Measurements from ENCODE around the gene ATAD3B.
"Not testable (repeated sequence)": the region's sequence is repeated elsewhere in the genome, so short reads cannot be mapped to it uniquely, and the experiment has no call there.

DNA sequence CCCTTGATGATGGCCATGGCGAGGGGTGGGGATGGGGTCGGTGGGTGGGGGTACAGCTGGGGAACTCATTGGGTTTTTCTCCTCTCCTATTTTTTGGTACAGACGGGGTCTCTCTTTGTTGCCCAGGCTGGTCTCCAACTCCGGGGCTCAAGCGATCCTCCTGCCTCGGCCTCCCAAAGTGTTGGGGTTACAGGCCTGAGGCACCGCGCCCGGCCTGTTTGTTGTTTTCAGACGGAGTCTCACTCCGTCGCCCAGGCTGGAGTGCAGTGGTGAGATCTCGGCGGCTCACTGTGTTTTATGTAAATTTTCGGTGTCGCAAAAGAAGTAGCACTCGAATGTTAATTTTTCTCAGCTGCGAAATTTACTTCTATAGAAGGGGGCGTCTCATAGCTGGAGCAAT, 24.9 kb upstream of the ATAD3B start:
- TF ChIP-seq, protein P1, sequence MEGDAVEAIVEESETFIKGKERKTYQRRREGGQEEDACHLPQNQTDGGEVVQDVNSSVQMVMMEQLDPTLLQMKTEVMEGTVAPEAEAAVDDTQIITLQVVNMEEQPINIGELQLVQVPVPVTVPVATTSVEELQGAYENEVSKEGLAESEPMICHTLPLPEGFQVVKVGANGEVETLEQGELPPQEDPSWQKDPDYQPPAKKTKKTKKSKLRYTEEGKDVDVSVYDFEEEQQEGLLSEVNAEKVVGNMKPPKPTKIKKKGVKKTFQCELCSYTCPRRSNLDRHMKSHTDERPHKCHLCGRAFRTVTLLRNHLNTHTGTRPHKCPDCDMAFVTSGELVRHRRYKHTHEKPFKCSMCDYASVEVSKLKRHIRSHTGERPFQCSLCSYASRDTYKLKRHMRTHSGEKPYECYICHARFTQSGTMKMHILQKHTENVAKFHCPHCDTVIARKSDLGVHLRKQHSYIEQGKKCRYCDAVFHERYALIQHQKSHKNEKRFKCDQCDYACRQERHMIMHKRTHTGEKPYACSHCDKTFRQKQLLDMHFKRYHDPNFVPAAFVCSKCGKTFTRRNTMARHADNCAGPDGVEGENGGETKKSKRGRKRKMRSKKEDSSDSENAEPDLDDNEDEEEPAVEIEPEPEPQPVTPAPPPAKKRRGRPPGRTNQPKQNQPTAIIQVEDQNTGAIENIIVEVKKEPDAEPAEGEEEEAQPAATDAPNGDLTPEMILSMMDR (IDR thresholded peaks at IDR 0.05; ENCODE audit: insufficient read depth, low read length, poor library complexity, severe bottlenecking), result not testable (repeated sequence)
- TF ChIP-seq EZH2phosphoT487 (conservative IDR thresholded peaks at IDR 0.05; ENCODE audit: low read length), result not testable (repeated sequence)
